CD4-positive, alpha-beta T cell treated with Interleukin-6 at 100 ng/mL for 8 hours (primary cell): ENCODE measurements around the gene TEDDM1.
A peak's percentile ranks its signal among the peaks of the same experiment; 100 is the strongest.

Experiments used
- DNase-seq: peaks from one replicate; pipeline ENCODE4 v3.0.0-alpha.2; 2020; ENCODE audit warnings: mixed read lengths, low spot score

The TEDDM1 gene

GRCh38 chr1:182406012-182406411 lies 5.5 kb upstream of the TEDDM1 start:
- no peak for DNase-seq

- DNase-seq: no peak
Observed at GRCh38 chr1:182405578-182405977, 5.1 kb upstream of the TEDDM1 start.

- DNase-seq: no peak
Observed at GRCh38 chr1:182404781-182405180, 4.3 kb upstream of the TEDDM1 start.

GRCh38 chr1:182397653-182398393 lies 2.6 kb downstream of the TEDDM1 start:
- DNase-seq: no peak

DNA sequence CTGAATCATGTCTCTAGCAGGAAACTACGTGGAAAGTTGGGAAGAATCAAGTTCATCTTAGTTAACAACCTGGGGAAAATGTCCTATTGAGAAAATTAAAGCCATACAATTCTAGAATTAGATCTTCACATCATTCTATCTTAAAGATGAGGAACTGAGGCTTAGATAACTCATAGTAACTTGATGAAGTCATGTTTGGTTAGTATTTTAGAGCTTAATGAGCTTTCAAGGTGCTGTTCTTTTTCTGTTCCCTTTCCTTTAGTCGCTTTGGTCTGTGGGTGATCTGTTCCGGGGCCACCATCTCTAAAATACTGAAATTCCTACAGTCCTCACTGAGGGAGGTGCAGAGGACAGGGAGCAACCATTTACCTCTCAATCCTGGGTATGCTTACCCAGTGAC lies 4.6 kb downstream of the TEDDM1 start:
- no peak for DNase-seq

GRCh38 chr1:182394055-182394775 lies 6.3 kb downstream of the TEDDM1 start:
- DNase-seq: no peak

- DNase-seq: no peak
Observed at GRCh38 chr1:182392050-182393028, 8.1 kb downstream of the TEDDM1 start.

- DNase-seq: peak; percentile 70
Observed at GRCh38 chr1:182391362-182392049, 9.0 kb downstream of the TEDDM1 start, which contains the start of gene GLUL. GLUL (minus strand) TSS chr1:182391790; CDS start chr1:182388737, 3,053 bp downstream.

DNA sequence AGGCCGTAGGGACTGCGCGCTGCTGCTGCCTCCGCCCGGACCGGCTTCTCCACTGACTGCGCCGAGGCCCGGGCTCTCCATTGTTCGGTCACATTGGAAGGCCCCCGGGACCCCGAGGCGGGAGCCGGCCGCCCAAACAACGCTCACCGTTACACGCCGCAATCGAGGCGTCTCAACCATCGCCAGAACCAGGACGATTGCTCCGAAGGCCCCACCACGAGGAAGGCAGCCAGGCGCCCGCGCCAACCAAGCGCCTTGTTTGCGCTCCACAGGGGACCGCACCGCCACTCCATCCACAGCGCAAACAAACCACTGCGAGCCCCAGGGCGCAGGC lies 9.5 kb downstream of the TEDDM1 start:
- DNase-seq: no peak

- DNase-seq: no peak
Observed at GRCh38 chr1:182389619-182390047, 10.8 kb downstream of the TEDDM1 start.

DNA sequence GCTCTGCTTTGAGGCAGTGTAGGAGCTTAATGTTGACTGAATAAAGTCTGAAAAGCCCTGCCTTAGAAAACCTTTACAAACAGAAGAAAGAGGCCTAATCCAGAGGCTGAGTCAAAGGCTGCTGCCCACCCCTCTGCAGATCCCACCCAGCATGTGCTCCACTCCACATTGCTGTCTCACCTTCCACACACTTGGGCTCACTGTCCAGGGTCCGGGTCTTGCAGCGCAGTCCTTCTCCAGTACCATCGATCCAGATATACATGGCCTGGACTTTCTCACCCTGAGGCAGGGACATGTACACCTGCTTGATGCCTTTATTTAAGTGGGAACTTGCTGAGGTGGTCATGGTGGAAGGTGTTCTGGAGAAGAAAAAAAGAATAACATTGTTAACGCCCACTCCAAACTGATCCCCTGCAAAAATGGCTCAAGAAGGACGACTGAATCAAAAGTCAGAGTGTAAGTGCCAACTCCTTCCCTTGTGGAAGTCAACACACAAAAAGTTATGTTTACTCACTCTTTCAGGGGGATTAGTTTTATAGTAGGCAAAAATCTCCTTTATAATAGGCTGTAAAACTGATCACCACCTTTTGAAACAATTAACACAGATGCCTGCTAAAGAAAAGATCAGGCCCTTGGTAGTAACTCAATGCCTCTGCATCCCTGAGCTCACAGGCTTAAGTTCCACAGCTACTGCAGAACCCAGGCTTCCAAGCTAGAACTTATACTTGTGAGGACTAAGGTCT lies 11.9 kb downstream of the TEDDM1 start:
- no peak for DNase-seq

GRCh38 chr1:182387566-182387965 lies 12.9 kb downstream of the TEDDM1 start:
- no peak for DNase-seq

DNA sequence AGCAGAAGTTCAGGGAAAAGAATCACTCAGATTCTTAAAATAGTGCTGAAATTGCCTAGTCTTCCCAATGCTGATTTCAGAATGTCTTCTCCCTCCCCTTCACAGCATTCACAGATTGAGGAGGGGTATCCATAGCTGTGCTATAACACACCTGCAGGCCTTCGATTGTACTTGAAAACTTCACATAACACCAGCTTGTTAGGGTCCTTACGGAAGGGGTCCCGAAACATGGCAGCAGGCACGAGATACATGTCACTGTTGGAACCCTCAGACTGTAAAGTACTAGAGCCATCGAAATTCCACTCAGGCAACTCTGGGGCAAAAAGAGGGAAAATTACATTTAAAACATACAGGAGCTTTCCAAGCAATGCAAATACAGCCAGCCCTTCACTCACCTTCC lies 13.5 kb downstream of the TEDDM1 start:
- DNase-seq: no peak

DNA sequence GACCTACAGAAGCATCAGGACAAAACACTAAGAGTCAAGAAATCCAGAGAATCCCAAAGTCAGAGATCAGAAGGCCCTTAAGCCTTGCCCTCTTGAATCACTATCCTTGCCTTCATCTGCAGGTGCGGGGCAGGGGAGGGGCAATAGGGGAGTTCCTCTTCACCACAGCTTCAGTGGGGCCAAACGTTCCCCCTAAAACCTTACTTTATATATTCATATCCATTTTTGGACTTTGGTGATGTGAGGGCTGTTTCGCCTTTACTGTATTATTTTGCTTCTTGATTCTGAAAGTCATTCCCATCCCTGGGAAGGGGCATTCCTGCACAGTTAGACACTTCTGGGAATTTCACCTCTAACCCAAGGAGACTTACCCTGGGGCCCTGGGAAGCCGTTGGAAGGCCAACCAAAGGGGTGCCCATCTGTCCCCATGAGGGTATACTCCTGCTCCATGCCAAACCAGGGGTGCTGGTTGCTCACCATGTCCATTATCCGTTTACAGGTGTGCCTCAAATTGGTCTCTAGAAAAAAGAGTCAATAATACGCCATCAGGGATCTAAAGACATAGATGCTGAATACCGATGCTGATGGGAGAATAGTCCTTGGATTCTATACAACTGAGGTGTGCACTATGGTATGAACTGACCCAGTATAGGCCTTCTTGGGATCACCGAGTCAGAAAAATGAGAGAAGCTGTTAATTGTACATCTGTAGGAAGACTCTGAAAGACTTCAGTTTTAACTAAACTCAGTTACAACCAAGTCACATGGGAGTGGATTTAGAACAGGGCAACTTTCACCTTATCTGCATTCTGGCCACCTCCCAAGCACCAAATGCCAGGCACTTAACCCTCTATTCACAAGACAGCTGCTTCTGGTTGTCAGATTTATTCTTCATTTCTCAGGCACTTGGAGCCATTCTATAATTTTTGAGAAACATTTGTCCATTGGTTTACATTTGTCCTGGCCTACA lies 14.3 kb downstream of the TEDDM1 start:
- DNase-seq: no peak

DNA sequence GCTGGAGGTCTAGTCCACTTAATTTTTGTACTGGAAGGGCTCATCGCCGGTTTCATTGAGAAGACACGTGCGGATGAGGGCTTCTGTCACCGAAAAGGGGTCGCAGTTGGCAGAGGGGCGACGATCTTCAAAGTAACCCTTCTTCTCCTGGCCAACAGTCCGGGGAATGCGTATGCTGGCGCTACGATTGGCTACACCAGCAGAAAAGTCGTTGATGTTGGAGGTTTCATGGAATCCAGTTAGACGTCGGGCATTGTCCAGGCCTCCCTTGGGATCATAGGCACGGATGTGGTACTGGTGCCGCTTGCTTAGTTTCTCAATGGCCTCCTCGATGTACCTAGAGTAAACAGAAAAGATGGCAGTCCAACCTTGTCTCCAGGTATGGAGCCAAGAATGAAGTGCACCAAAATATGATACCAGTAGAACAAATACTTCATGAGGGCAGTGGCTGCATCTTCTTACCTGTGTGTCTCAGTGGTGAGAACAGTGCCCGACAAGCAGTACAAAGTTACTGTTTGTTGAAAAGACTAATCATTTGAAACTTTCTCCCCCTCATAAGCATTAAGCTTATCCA lies 16.0 kb downstream of the TEDDM1 start:
- DNase-seq: no peak

DNA sequence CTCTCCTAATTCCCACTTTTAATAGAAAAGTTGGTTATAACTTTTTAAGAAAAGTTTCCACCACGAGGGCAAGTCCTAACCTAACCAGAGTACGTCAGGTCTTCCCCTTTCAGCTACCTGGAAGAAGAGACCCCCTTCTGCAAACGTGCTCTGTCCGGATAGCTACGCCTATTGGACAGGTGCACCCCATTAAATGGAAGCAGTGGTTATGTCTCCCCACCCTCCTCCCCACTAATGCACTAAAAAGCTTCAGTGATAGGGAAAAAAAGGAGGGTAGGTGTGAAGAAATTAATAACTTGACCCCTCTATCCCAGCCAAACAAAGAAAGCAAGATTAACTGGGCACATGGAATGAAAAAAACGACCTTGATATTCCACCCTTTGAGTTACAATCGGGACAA lies 16.5 kb downstream of the TEDDM1 start:
- DNase-seq: no peak

GRCh38 chr1:182383037-182383661 lies 17.3 kb downstream of the TEDDM1 start:
- no peak for DNase-seq

DNA sequence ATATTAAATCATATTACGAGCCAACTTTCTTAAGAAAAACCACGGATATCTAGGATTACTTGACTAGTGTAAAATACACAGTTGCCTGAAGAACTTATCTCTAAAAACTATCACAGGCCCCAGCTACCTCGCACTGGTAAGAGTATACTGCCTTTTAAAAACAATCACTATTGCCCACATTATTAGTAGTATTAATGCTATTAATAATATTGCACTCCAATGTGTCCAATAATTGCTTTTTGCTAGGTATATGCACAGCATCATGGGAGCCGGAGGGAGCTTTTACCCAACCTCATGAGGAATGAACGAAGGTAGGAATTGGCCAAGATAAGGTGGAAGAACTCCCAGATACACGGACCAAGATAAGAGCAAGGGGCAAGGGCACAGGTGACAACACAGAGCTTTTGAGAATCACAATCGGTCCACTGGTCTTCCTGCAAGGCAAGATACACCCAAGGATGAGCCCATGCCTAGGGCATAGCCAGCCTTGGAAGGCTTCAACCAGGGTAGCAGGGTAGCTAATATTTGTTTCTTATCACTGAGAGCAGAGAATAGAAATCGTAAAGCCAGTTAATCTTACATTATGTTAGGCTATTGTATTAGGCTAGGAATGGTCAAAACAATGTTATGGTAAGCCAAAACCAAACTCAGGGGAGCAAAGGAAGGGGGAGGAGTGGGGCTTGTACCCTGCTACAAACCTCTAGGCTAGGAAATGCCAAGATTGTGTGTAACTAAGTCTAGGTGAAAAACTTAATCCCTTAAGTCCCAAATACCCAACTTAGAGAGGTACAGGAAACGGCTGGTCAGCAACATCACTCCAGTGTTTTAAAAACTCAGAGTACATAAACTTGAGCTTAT lies 18.3 kb downstream of the TEDDM1 start:
- DNase-seq: no peak
